ENCODE measurements around the gene KRTAP10-4.
"Not testable (repeated sequence)": the region's sequence is repeated elsewhere in the genome, so short reads cannot be mapped to it uniquely, and the experiment has no call there.

Gene KRTAP10-4

GRCh38 chr21:44558329-44558675, 15.2 kb upstream of the KRTAP10-4 start:
- not testable (repeated sequence) for DNase-seq

- no peak for DNase-seq
Measured at GRCh38 chr21:44558695-44559094, 14.8 kb upstream of the KRTAP10-4 start, which contains the start of gene KRTAP10-3. Gene KRTAP10-3 (minus strand): TSS chr21:44558795. CDS start chr21:44558715, 80 bp downstream.

- DNase-seq = no peak
Measured at GRCh38 chr21:44564099-44564498, 9.4 kb upstream of the KRTAP10-4 start.

- no peak for DNase-seq
Measured at GRCh38 chr21:44564886-44565598, 8.5 kb upstream of the KRTAP10-4 start.

GRCh38 chr21:44566403-44566802, 7.1 kb upstream of the KRTAP10-4 start:
- DNase-seq = peak; percentile 32

- DNase-seq = no peak
Measured at GRCh38 chr21:44567481-44568171, 5.9 kb upstream of the KRTAP10-4 start.

GRCh38 chr21:44568261-44568660, 5.3 kb upstream of the KRTAP10-4 start:
- DNase-seq = no peak

GRCh38 chr21:44568667-44569556, 4.6 kb upstream of the KRTAP10-4 start:
- peak; percentile 47 for DNase-seq

- DNase-seq = no peak
Measured at GRCh38 chr21:44569861-44570517, 3.5 kb upstream of the KRTAP10-4 start.

GRCh38 chr21:44571296-44571695, 2.2 kb upstream of the KRTAP10-4 start:
- DNase-seq = no peak

GRCh38 chr21:44571844-44572782, 1.4 kb upstream of the KRTAP10-4 start:
- no peak for DNase-seq

- DNase-seq = no peak
Measured at GRCh38 chr21:44572959-44573583, 458 bp upstream of the KRTAP10-4 start.

- DNase-seq = peak; percentile 63
Measured at GRCh38 chr21:44574457-44575306, 1.2 kb downstream of the KRTAP10-4 start.

GRCh38 chr21:44575307-44576024, 1.9 kb downstream of the KRTAP10-4 start:
- no peak for DNase-seq

GRCh38 chr21:44576025-44576420, 2.5 kb downstream of the KRTAP10-4 start:
- no peak for DNase-seq

- DNase-seq = no peak
Measured at GRCh38 chr21:44578371-44579055, 5.0 kb downstream of the KRTAP10-4 start.

GRCh38 chr21:44579056-44579832, 5.7 kb downstream of the KRTAP10-4 start:
- DNase-seq = no peak

- DNase-seq = no peak
Measured at GRCh38 chr21:44579833-44580144, 6.3 kb downstream of the KRTAP10-4 start.
